Activated CD4-positive, alpha-beta T cell treated with anti-CD3 and anti-CD28 coated beads, Interleukin-2, amount 10 ng/mL, durations not matched to agents 24 days and 14 days (primary cell): ENCODE data around the gene GABPB1. TPM values are rescaled to one million over a fixed set of nuclear protein-coding genes. Genes with fewer than 3 reads are reported as not detected.

ENCODE experiments used
- DNase-seq: peaks from one replicate; pipeline ENCODE4 v3.0.0; 2022
- H3K27ac Mint-ChIP-seq: one replicate; pipeline ENCODE4 v1.8.0; 2022; ENCODE audit warnings: mild to moderate bottlenecking, mixed read lengths
- H3K27me3 Mint-ChIP-seq: one replicate; pipeline ENCODE4 v1.8.0; 2022; ENCODE audit warnings: mixed read lengths
- H3K36me3 Mint-ChIP-seq: one replicate; pipeline ENCODE4 v1.8.0; 2022; ENCODE audit warnings: low read depth, mild to moderate bottlenecking, mixed read lengths
- H3K4me1 Mint-ChIP-seq: one replicate; pipeline ENCODE4 v1.8.0; 2021; ENCODE audit warnings: mixed read lengths
- H3K4me3 Mint-ChIP-seq: one replicate; pipeline ENCODE4 v1.8.0; 2022; ENCODE audit warnings: mild to moderate bottlenecking, moderate library complexity, mixed read lengths
- H3K9me3 Mint-ChIP-seq: one replicate; pipeline ENCODE4 v1.8.0; 2021; ENCODE audit warnings: mixed read lengths
- intact Hi-C: fragments of 100-400 bp; cut with micrococcal nuclease; formaldehyde crosslinking; loops from one replicate; pipeline ENCODE4 v1.15.1; 2023
- total RNA-seq: library from RNA; stranded (reverse); gene quantifications from 2 replicates; pipeline ENCODE4 v1.2.3, GENCODE V29; 2022

GABPB1 gene
- total RNA-seq, 1 donor from 2014 or later: 78.3 TPM

DNA sequence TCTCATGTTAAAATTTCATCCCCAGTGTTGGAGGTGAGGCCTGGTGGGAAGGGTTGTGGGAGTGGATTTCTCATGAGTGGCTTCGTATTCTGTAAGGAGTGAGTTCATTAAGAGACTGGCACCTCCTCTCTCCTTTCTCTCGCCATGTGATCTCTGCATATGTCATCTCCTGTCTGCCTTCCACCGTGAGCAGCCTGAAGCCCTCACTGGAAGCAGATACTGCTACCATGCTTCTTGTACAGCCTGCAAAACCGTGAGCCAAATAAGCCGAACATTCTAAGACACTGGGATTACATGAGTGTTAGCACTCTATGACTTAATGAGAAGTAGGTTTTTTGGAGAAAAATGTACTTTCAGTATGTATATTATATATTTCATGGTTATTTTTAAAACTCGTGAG is 6.8 kb upstream of the GABPB1 start:
- H3K4me3 Mint-ChIP-seq: no peak overlapping the region
- no peaks in the 10 kb centered on the region for H3K9me3 Mint-ChIP-seq
- peaks cover 21% of the 10 kb centered on the region for H3K4me1 Mint-ChIP-seq
- H3K27ac Mint-ChIP-seq: no peak overlapping the region
- H3K27me3 Mint-ChIP-seq: no peaks in the 10 kb centered on the region
- no peak for DNase-seq
- intact Hi-C loops: no loop called here
- H3K36me3 Mint-ChIP-seq: peaks cover 55% of the 10 kb centered on the region

DNA sequence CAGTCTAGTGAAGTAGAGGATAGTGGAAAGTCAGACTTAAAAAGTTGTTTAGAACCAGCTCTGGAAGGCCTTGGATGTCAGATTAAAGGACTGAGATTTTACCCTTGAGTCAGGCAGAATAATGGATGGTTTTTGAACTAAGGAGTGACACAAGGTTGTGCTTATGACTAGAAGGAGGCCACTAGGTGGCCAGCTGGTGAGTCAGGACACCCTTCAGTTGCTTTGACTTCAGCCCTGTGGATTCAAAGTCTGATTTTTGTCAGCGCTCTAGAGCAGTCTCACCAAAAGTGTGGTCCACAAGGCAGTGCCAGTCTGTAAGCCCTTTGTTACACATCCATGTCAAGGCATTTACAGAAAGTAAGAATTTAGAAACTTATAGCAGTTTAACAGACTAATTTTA is 3.8 kb upstream of the GABPB1 start:
- Mint-ChIP-seq H3K4me3 (no peak overlapping the region), H3K27me3 (peaks cover 2% of the 10 kb centered on the region), H3K36me3 (peaks cover 59% of the 10 kb centered on the region), H3K4me1 (peaks cover 29% of the 10 kb centered on the region), H3K9me3 (no peaks in the 10 kb centered on the region), H3K27ac (no peak overlapping the region)
- peak; percentile 67 for DNase-seq
- intact Hi-C loops: loop anchor here (5.0 to 10.0 kb wide), 3 partner anchors 737 to 1434 kb away; partner anchors contain the start of genes COPS2, DTWD1 and FAM227B

DNA sequence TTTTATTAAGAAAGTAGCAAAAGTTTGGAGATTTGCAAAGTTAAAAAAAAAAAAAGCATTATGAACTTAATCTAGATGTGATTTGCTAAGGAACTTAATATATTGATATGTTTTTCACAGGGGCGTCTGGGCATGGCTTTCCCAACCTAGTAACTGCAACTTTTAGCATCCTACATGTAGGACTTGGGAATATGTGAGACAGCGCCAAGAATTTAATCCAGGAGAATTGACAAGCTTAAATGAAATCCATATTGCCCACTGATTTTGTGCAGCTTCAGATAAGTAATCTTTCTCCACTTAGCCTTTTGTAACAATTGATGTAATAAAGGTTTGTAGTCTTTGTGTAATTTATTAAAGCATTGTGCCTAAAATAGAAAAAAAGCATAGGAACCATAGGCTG is 982 bp upstream of the GABPB1 start:
- Mint-ChIP-seq H3K27ac (peak overlapping the region; percentile 100), H3K36me3 (peaks cover 59% of the 10 kb centered on the region), H3K9me3 (no peaks in the 10 kb centered on the region), H3K4me1 (peaks cover 35% of the 10 kb centered on the region), H3K4me3 (peak overlapping the region; percentile 92), H3K27me3 (peaks cover 2% of the 10 kb centered on the region)
- intact Hi-C loops: loop anchor here (1.0 to 10.0 kb wide), 9 partner anchors 22 to 1477 kb away; partner anchors contain the start of genes COPS2, DTWD1, EID1 and FAM227B
- DNase-seq: no peak

DNA sequence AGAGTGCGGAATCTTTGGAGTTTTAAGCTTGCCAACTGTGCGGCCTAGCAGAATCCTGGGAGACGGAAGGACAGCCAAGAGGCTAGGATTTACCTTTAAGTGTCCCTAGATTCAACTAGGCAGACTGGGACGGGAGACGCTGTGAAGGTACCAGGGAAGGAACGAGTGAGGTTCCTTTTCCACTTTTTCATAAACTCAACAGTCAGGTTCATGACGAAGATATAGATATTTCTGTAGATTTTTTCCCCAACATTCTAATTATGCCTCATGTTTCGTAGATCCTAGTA is 564 bp upstream of the GABPB1 start:
- H3K36me3 Mint-ChIP-seq: peaks cover 60% of the 10 kb centered on the region
- no peak for DNase-seq

DNA sequence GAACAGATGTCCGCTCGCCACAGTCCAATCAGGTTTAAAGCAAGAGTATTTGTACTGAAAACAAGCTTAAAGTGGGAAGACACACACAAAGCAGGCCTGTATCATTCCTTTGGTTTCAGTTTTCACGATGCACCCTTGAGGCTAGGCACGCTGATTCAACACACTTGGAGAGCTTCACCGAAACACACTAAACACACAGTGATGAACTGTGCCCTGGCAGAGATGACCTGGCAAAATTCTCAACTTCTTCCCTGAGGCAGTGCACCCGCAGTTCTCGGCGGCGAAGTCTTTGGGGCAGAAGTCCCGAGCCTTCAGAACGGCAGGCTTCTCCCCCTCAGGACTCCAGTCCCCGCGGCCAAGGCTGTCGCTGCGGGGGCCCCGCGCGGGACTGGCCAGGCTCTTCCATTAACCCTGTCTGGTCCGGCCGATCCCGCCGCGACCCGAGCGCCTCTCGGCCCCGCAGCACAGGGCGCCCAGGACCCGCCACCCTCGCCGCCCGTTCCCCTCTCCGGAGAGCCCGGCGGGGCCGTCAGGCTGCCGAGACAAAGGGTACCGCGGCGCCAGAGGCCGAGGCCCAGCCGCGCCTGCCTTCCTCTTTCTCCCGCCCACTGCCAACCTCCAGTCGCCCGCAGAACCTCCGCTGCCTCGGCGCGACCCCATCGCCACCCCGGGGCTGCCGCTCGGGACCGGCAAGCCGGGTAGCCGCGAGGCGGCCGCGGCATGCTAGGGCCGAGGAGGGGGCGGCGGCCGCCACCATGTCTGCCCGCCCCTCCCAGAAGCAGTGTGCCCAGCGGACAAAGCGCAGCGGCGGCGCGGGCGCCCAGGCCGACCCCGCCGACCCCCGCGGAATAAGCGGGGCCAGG is 792 bp downstream of the GABPB1 start:
- Mint-ChIP-seq H3K4me3 (peak overlapping the region; percentile 92), H3K36me3 (peaks cover 59% of the 10 kb centered on the region), H3K27ac (peak overlapping the region; percentile 100), H3K4me1 (peaks cover 45% of the 10 kb centered on the region), H3K9me3 (no peaks in the 10 kb centered on the region), H3K27me3 (peaks cover 2% of the 10 kb centered on the region)
- intact Hi-C loops: loop anchor here (1.0 to 10.0 kb wide), 11 partner anchors 23 to 1475 kb away; partner anchors contain the start of genes COPS2, EID1 and SLC27A2
- DNase-seq: peak; percentile 89

More for the DNA sequence above, 564 bp upstream of the GABPB1 start:
- Mint-ChIP-seq H3K4me3 (peak overlapping the region; percentile 92), H3K9me3 (no peaks in the 10 kb centered on the region), H3K27ac (peak overlapping the region; percentile 100), H3K4me1 (peaks cover 39% of the 10 kb centered on the region), H3K27me3 (peaks cover 2% of the 10 kb centered on the region)
- intact Hi-C loops: loop anchor here (1.0 to 10.0 kb wide), 8 partner anchors 25 to 1477 kb away; partner anchors contain the start of genes COPS2, DTWD1, EID1 and FAM227B

DNA sequence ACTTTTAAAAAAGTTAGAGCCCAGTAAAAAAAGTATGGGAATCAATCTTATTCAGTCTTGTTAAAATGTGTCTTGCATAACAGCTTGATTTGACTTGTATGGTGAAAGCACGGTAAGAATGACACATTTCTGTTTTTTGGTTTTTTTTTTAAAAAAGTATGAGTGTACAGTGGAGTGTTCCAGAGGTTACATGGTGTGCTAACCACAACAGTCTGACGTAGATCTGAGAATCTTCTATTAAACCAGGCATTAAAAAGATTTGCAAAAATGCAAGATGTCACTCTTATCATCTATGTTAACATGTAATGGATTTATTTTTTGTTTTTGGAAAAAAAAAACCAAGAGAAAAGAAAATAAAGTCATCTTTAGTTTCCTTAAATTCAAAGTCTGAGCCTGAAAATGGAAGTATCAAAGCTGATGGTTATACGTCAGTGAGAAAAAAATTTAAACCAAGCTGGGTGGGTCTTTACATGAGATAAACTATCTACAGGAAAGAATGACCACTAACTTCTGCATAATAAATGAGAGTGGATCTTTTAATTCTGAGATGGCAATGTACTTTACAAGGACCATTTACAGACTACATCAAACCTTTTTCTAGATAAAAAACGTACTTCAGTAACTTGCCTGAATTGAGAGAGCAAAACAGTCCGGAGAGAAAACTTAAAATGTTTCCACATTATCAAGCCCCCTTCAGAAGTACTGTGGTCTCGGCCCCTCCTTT is 1.6 kb downstream of the GABPB1 start:
- peak; percentile 75 for DNase-seq
- peak overlapping the region; percentile 100 for H3K27ac Mint-ChIP-seq
- H3K36me3 Mint-ChIP-seq: peaks cover 55% of the 10 kb centered on the region
- intact Hi-C loops: loop anchor here (1.0 to 10.0 kb wide), 6 partner anchors 93 to 1429 kb away; partner anchors contain the start of gene COPS2
- H3K9me3 Mint-ChIP-seq: no peaks in the 10 kb centered on the region
- H3K27me3 Mint-ChIP-seq: peaks cover 2% of the 10 kb centered on the region
- peaks cover 44% of the 10 kb centered on the region for H3K4me1 Mint-ChIP-seq
- H3K4me3 Mint-ChIP-seq: peak overlapping the region; percentile 92

DNA sequence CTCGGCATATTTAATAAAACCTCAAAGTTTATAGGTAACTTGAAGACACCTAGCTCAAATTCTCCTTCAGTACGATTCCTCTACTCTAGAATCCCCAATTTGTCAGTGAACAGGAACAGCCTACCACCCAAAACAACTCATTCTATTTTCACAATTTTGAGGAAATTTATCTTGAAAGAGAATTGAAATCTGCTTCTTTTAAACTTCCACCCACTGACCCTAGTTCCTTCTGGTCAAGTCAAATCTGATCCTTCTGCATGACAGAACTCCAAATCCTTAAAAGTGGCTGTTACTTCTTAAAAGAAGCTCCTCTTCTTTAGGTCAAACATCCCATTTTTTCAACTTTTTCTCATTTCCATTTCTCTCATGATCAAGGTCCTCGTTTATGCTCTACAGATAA is 4.4 kb downstream of the GABPB1 start:
- H3K4me3 Mint-ChIP-seq: peak overlapping the region; percentile 92
- H3K9me3 Mint-ChIP-seq: no peaks in the 10 kb centered on the region
- H3K27me3 Mint-ChIP-seq: peaks cover 2% of the 10 kb centered on the region
- peaks cover 34% of the 10 kb centered on the region for H3K4me1 Mint-ChIP-seq
- H3K36me3 Mint-ChIP-seq: peaks cover 46% of the 10 kb centered on the region
- no peak for DNase-seq
- H3K27ac Mint-ChIP-seq: peak overlapping the region; percentile 45
- intact Hi-C loops: loop anchor here (5.0 to 10.0 kb wide), 4 partner anchors 212 to 1426 kb away; partner anchors contain the start of gene COPS2

DNA sequence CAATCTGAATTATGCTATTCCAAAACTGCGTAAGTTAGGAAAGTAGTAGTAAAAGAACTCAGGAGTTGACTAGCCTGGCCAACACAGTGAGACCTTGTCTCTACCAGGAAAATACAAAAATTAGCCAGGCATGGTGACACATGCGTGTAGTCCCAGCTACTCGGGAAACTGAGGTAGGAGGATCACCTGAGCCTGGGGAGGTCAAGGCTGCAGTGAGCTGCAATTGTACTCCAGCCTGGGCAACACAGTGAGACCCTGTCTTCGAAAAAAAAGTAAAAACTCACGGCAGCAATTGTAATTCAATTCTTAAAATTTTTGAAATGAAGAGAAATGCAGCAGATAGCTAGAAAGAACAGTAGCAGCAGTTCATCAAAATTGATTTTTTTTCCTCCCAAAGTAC is 9.7 kb downstream of the GABPB1 start:
- Mint-ChIP-seq H3K4me1 (peaks cover 17% of the 10 kb centered on the region), H3K4me3 (no peak overlapping the region), H3K36me3 (peaks cover 36% of the 10 kb centered on the region), H3K27ac (no peak overlapping the region), H3K27me3 (no peaks in the 10 kb centered on the region), H3K9me3 (no peaks in the 10 kb centered on the region)
- intact Hi-C loops: no loop called here
- DNase-seq: no peak

DNA sequence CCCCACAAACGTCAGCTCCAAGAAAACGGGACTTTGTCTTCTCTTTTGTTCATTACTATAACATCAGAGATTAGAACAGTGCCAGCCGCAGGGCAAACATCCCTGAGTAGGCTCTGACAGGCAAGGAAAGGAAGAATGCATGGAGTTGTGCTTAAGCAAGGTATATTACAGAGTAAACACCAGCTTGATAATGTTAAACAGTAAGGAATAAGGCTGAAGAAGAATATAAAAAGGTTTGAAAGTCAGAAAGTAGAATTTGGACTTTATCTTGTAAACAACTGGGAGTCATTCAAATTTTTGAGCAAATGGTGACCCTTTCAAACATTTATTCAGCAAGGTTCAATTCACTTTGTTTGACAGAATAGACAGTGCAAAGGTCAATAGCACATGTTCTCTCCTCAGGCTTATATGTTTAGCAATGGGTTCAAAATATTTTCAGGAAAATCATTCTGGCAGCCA is 11.0 kb downstream of the GABPB1 start:
- Mint-ChIP-seq H3K9me3 (no peaks in the 10 kb centered on the region), H3K4me1 (peaks cover 12% of the 10 kb centered on the region)
- intact Hi-C loops: no loop called here

DNA sequence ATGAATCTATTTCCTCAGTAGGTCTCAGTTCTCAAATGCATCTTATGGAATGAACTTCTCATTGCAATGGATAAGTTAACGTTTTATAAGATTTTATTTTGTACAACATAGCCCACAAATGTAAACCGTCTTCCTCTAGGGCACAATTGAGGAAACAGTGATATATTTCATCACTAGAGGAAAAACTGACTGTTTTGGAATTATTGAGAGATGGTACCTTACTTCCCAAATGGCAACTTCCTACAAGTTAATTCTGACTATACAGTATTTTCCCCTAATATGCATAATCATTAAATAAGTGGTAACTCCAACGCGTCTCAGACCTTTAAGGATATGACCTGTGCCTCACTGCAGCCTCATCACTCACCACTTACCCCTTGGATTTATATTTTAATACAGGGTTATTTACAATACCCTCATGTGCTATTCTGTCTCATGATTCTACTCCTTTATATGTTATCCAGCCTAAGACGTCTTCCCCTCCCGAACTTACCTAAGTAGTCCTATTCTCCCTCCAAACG is 13.3 kb downstream of the GABPB1 start:
- Mint-ChIP-seq H3K4me3 (no peak overlapping the region), H3K36me3 (peaks cover 45% of the 10 kb centered on the region)

More for the DNA sequence above, 11.0 kb downstream of the GABPB1 start:
- DNase-seq: no peak
- Mint-ChIP-seq H3K27me3 (no peaks in the 10 kb centered on the region), H3K27ac (no peak overlapping the region), H3K4me3 (no peak overlapping the region), H3K36me3 (peaks cover 37% of the 10 kb centered on the region)

DNA sequence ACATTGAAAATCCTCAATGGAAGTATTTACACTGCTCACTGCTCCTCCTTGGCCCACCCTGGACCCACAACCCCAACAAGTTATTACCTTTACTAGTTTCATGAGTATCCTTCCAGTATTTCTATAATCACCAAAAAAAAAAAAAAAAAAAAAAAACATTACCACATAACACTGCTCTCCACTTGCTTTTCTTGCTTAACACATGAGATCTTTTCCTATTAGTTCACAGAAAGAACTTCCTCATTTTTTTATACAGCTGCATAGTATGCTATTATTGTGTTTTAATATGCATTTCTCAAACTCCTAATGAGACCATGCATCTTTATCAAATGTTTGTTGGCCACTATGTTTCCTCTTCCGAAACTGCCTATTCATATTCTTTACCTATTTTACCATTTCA is 14.6 kb downstream of the GABPB1 start:
- H3K4me1 Mint-ChIP-seq: peaks cover 13% of the 10 kb centered on the region
- H3K36me3 Mint-ChIP-seq: peaks cover 43% of the 10 kb centered on the region
- H3K27me3 Mint-ChIP-seq: no peaks in the 10 kb centered on the region
- H3K27ac Mint-ChIP-seq: no peak overlapping the region
- DNase-seq: peak; percentile 19
- intact Hi-C loops: no loop called here
- H3K4me3 Mint-ChIP-seq: no peak overlapping the region
- H3K9me3 Mint-ChIP-seq: no peaks in the 10 kb centered on the region

More for the DNA sequence above, 13.3 kb downstream of the GABPB1 start:
- intact Hi-C loops: no loop called here
- H3K9me3 Mint-ChIP-seq: no peaks in the 10 kb centered on the region
- H3K27me3 Mint-ChIP-seq: no peaks in the 10 kb centered on the region
- H3K27ac Mint-ChIP-seq: no peak overlapping the region
- H3K4me1 Mint-ChIP-seq: peaks cover 12% of the 10 kb centered on the region
- no peak for DNase-seq

DNA sequence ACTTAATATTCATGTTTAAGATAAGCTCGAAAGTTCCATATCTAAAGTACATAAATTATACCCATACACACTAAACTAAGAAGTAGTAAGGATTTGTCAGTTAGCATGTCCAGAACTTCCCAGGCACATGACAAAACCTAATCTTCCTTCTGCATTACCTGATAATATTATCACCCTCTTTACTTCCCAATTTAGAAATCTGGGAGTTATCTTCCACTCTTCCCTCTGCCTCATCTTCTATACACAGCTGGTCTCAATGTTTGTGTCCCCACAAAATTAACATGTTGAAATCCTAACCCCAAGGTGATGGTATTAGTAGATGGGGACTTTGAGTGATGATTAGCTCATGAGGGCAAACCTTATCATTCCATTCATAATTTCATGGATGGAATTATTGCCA is 15.3 kb downstream of the GABPB1 start:
- no peak for DNase-seq
- peaks cover 44% of the 10 kb centered on the region for H3K36me3 Mint-ChIP-seq

DNA sequence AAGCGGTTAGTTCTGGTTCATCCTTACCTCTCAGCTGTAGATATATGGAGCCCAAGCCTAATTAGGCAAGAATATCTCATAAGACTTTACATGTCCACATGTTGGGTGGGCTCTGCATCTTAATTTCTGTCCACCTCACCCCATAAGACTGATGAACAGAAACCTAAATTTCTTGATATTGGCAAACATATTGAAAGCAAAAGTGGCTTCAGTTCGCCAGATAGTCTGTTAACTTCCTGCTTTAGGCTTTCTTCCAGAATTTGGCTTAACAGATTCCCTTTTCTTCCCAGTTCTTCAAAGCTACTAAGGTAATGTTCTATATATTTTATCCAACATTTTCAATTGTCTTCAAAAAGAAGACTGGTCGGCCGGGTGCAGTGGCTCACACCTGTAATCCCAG is 19.7 kb downstream of the GABPB1 start:
- Mint-ChIP-seq H3K27me3 (no peaks in the 10 kb centered on the region), H3K27ac (no peak overlapping the region), H3K36me3 (peaks cover 37% of the 10 kb centered on the region), H3K9me3 (peaks cover 4% of the 10 kb centered on the region), H3K4me3 (no peak overlapping the region), H3K4me1 (peaks cover 28% of the 10 kb centered on the region)
- DNase-seq: no peak
- intact Hi-C loops: no loop called here

More for the DNA sequence above, 15.3 kb downstream of the GABPB1 start:
- H3K9me3 Mint-ChIP-seq: peaks cover 4% of the 10 kb centered on the region
- intact Hi-C loops: no loop called here
- H3K27ac Mint-ChIP-seq: no peak overlapping the region
- H3K4me3 Mint-ChIP-seq: no peak overlapping the region
- H3K27me3 Mint-ChIP-seq: no peaks in the 10 kb centered on the region
- H3K4me1 Mint-ChIP-seq: peaks cover 20% of the 10 kb centered on the region
